Measurements from ENCODE around the gene LAMTOR2.

Gene LAMTOR2

DNA sequence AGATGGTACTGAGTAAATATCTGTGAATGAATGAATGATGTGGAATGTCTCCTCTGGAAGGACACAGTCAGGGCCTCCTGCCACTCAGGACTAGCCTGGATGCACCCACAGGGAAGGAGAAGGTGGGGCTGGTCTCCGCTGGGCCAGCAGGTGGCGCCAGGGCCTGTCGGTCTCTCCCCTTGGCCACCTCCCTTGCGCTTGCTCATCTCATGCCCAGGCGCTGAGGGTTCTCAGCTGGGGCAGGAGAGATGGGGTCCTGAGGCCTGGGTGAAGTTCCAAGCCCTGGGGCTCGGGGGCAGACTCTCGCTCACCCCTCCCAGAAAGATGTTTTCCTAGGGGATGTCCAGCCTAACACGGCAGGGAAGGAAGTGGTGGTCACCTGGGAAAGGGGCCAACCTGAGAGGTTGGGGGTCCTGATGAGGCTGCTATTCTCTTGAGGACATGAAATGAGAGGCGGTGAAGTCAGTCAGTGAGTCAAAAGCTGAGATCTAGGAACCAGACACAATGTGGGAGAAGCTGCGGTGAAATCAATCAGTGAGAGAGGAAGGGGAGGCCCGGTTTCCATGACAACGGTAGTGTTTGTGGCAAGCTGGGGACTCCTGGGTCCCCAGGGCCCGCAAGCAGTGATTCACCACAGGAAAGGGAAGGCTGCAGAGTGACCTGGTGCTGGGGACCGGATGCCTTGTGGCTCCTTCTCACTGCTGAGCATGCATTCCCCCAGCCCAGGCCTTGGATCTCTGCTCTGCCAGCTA is 42.2 kb downstream of the LAMTOR2 start:
- FAIRE-seq, result peak; percentile 89
- DNase-seq (ENCODE audit: insufficient read length, low spot score), result peak; percentile 75

- no peak for DNase-seq (ENCODE audit: insufficient read length, low spot score)
- peak; percentile 80 for FAIRE-seq
Measured at GRCh38 chr1:156097499-156098178, 43.1 kb downstream of the LAMTOR2 start.

GRCh38 chr1:156098784-156099183 is 44.2 kb downstream of the LAMTOR2 start:
- FAIRE-seq, result no peak

DNA sequence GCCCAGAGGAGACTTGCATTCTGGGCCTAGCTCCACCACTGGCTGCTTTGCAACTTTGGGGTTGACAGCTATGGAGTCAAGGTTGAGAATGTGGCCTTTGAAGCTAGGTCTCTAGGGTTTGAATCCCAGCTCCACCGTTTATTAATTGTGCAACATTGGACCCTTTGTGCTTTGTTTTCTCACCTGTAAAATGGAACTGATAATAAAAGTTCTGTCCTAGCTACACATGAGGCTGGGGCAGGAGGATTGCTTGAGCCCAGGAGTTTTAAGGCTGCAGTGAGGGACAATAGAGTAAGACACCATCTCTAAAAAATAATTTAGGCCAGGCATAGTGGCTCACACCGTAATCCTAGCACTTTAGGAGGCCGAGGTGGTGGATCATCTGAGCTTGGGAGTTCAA is 44.7 kb downstream of the LAMTOR2 start:
- FAIRE-seq, result no peak

More at GRCh38 chr1:156098784-156099183, 44.2 kb downstream of the LAMTOR2 start:
- no peak for DNase-seq (ENCODE audit: insufficient read length, low spot score)

GRCh38 chr1:156100205-156100995 is 45.8 kb downstream of the LAMTOR2 start:
- DNase-seq (ENCODE audit: insufficient read length, low spot score) (no peak), FAIRE-seq (no peak)

More for the DNA sequence above, 44.7 kb downstream of the LAMTOR2 start:
- no peak for DNase-seq (ENCODE audit: insufficient read length, low spot score)

GRCh38 chr1:156101880-156102279 is 47.3 kb downstream of the LAMTOR2 start:
- FAIRE-seq, result no peak
- no peak for DNase-seq (ENCODE audit: insufficient read length, low spot score)

GRCh38 chr1:156102633-156103511 is 48.3 kb downstream of the LAMTOR2 start:
- DNase-seq (ENCODE audit: insufficient read length, low spot score) (no peak), FAIRE-seq (no peak)

DNA sequence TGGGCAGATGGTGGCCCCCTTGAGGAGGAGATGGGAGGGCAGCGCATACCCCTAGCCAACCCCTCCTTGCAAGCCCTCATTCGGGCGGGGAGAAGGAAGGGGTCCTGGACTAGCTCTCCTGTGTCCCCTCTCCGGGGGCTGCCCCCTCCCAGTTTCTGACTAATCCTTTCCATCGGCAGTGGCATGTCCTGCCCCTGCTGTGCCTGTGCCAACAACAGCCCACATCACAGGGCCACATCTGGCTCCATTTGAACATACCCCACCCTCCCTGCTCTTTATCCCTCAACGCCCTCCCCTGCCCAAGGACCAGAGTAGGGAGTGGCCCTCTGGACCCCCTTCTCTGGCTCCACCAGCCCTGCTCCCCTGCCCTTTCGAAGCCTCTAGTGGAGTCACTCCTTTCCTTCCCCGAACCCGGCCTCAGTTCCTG is 49.0 kb downstream of the LAMTOR2 start:
- no peak for FAIRE-seq

GRCh38 chr1:156104065-156104810 is 49.7 kb downstream of the LAMTOR2 start:
- peak; percentile 31 for FAIRE-seq

More for the DNA sequence above, 49.0 kb downstream of the LAMTOR2 start:
- no peak for DNase-seq (ENCODE audit: insufficient read length, low spot score)

DNA sequence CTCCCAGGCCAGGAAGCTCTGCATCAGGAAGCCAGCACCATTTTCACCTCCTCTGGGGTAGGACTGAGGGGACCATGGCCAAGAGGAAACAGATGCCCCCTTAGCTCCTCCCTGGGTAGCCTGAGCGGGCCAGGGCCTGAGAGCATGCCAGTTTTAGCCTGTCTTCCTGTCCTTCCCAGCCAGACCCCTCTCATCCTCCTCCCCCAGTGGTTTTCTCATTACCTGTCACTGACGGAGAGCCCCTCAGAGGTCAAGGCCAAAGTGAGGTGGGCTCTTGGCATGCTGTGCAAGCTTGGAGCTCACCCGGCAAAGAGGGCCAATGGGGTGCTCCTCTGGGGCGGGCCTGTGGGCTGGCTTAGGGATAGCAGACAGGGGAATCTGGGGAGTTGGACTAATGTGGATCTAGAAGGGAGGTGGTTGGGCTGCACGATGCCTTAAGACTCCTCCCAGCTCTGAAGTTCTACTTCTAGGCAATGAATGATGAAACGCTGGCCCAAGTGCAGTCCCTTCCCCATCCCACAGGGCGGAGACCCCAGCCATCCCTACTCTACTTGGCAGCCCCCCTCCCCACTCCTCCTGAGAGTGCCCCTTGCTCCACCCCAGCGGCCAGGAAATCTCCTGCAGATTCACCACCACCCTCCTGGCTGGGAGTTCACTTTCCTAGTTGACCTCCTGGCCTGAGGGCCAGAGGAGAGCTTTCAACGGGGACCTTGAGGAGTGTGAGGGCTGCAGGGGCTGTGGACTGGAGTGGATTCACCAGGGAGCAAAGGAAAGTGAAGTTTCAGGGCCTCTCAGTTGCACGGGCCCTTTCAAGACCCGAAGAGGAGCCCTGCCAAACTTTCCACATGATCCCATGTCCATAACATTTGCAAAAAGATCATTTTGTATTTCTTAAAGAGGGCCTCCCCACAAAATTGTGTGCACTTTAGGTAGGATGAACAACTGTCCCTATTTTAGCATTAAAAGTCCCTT is 50.6 kb downstream of the LAMTOR2 start:
- no peak for FAIRE-seq
- no peak for DNase-seq (ENCODE audit: insufficient read length, low spot score)

More at GRCh38 chr1:156104065-156104810, 49.7 kb downstream of the LAMTOR2 start:
- DNase-seq (ENCODE audit: insufficient read length, low spot score), result no peak

- FAIRE-seq (peak; percentile 61), DNase-seq (ENCODE audit: insufficient read length, low spot score) (no peak)
Measured at GRCh38 chr1:156106624-156107488, 52.3 kb downstream of the LAMTOR2 start.

- no peak for DNase-seq (ENCODE audit: insufficient read length, low spot score)
- no peak for FAIRE-seq
Measured at GRCh38 chr1:156108057-156108456, 53.5 kb downstream of the LAMTOR2 start.
